Coronary artery (tissue), 2 donors: Measurements from ENCODE around the gene OR4Q3.
"Not testable (repeated sequence)": the region's sequence is repeated elsewhere in the genome, so short reads cannot be mapped to it uniquely, and the experiment has no call there.

Source experiments
- DNase-seq: peaks from one replicate; pipeline ENCODE4 v3.0.0-alpha.2; 2017; ENCODE audit warnings: low spot score
- H3K27ac ChIP-seq, 2 donors: fragments of 200-600 bp; sonication (generic); one replicate each; pipeline ENCODE4 v1.5.1; 2016 to 2019
- H3K4me3 ChIP-seq: fragments of 200-600 bp; sonication (generic); 2 replicates; pipeline ENCODE4 v1.5.1; 2016; ENCODE audit warnings: mild to moderate bottlenecking, moderate library complexity
- CTCF ChIP-seq: fragments of 200-600 bp; sonication (generic); IDR thresholded peaks from one replicate; pipeline ENCODE4 v1.5.1; 2019; ENCODE audit warnings: antibody characterized with exemption

The OR4Q3 gene

GRCh38 chr14:19743256-19743655, at the start of gene OR4Q3:
OR4Q3 (plus strand) TSS chr14:19743571.
- no peak for TF ChIP-seq CTCF
- H3K27ac ChIP-seq: no peak within 1 kb of the TSS
- H3K4me3 ChIP-seq: no peak within 1 kb of the TSS
- DNase-seq: no peak

DNA sequence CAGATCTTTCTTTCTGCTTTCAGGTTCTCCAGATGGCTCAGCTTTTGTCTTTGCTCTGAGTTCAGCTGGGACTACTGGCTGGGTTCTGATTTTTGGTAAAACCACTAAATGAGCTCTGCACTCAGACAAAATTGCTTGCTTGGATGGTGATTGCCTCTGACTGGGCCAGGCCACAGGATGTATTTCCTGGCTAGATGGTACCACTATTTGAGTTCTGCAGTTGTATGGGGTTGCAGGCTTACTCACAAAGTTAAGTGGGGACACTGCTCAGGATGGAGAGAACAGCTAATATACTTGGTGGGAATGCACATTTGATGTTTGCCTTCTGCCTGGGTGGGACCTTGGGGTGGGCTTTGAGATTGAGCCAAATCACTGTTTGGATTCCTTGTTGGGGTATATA, 14.0 kb upstream of the OR4Q3 start:
- no peak for TF ChIP-seq CTCF
- H3K27ac ChIP-seq: no peak overlapping the region
- DNase-seq: no peak

GRCh38 chr14:19729763-19730162, 13.6 kb upstream of the OR4Q3 start:
- no peak for DNase-seq
- TF ChIP-seq CTCF: no peak
- Histone ChIP-seq H3K27ac (no peak overlapping the region), H3K4me3 (no peak overlapping the region)

More for the DNA sequence above, 14.0 kb upstream of the OR4Q3 start:
- no peak overlapping the region for H3K4me3 ChIP-seq

DNA sequence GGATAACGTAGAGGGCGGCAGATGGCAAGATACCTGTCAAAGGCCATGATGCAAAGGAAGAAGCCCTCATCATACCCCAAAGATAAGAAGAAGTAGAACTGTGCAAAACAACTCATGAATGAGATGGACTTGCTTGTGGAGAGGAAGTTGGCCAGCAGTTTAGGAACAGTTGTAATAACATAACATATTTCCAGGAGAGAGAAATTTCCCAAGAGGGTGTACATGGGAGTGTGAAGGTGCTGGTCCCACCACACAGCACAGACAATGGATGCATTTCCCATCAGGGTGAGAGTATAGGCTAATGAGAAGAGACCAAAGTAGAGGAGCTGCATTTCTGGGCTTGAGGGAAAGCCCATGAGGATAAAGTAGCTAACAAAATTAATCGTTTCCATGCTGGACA, 9.5 kb upstream of the OR4Q3 start:
- not testable (repeated sequence) for DNase-seq, H3K27ac ChIP-seq, H3K4me3 ChIP-seq

DNA sequence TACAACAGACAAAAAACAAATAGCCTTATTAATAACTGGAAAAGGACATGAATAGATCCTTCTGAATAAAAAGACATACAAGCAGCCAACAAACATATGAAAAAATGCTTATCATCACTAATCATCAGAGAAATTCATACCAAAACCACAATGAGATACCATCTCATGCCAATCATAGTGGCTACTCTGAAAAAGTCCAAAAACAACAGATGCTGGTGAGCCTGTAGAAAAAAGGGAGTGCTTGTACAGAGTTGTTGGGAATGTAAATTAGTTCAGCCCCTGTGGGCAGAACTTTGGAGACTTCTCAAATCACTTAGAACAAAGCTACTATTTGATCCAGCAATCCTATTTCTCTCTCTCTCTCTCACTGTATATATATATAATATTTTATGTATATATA, 8.9 kb downstream of the OR4Q3 start:
- DNase-seq, H3K4me3 ChIP-seq, H3K27ac ChIP-seq: not testable (repeated sequence)

DNA sequence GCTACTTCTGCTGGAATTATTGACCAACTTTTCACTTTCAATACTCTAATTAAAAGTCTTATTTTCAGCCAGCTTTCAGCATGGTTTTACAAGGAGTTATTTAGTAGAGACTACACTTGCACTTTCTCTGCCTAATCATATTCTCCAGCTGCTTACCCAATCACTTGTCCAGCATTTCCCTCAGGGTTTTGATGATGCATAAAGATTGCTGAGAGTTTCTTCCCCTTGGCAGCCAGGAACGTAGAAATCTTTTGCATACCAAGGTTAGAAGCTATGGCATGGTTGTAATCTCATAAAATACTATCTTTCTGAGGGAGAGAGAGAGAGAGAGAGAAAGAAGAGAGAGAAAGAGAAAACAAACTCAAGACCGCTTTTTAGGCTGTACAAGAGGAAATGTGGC, 10.8 kb downstream of the OR4Q3 start:
- TF ChIP-seq CTCF: no peak
- no peak for DNase-seq
- no peak overlapping the region for H3K4me3 ChIP-seq
- H3K27ac ChIP-seq: no peak overlapping the region

- not testable (repeated sequence) for H3K4me3 ChIP-seq, DNase-seq, H3K27ac ChIP-seq
These were observed 28.1 kb downstream of the OR4Q3 start for GRCh38 chr14:19771491-19771890.

GRCh38 chr14:19771895-19772430, 28.6 kb downstream of the OR4Q3 start:
- DNase-seq: no peak
- TF ChIP-seq CTCF: no peak

GRCh38 chr14:19772454-19772853, 29.1 kb downstream of the OR4Q3 start:
- not testable (repeated sequence) for H3K4me3 ChIP-seq, DNase-seq, H3K27ac ChIP-seq

More at GRCh38 chr14:19771895-19772430, 28.6 kb downstream of the OR4Q3 start:
- H3K27ac ChIP-seq: no peak overlapping the region
- no peak overlapping the region for H3K4me3 ChIP-seq

DNA sequence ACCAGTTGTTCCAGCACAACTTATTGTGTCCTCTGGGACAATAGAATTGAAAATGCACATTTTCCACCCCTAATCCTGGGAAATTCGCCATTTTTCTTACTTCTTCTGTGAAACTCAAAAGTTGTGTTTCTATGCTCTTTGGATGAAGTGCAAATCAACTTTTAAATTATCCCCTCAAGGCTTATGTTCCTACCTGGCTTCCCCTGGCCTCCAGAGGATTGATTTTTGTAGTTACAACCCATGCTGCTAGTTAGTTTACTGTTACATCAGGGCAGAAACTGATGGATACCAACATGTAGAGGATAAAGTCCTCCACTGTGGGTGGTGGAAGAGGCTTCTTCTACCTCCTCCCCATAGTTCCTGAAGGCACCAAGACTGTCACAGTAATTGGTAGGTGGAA, 29.8 kb downstream of the OR4Q3 start, which contains the start of gene OR4M1:
Gene OR4M1, plus strand, starts transcription at position 301 of the 400 bp plus-strand sequence. CDS start 6,819 bp downstream, outside the sequence.
- not testable (repeated sequence) for DNase-seq, H3K27ac ChIP-seq, H3K4me3 ChIP-seq
